ENCODE measurements around the gene G2E3.
"Not testable (repeated sequence)": the region's sequence is repeated elsewhere in the genome, so short reads cannot be mapped to it uniquely, and the experiment has no call there.

G2E3 gene

GRCh38 chr14:30564235-30564867 lies 5.4 kb downstream of the G2E3 start:
- DNase-seq: no peak

GRCh38 chr14:30564868-30565248 lies 5.9 kb downstream of the G2E3 start:
- no peak for DNase-seq

- DNase-seq: no peak
Observed at GRCh38 chr14:30569216-30569902, 10.4 kb downstream of the G2E3 start.

GRCh38 chr14:30569903-30570226 lies 10.9 kb downstream of the G2E3 start:
- no peak for DNase-seq

- no peak for DNase-seq
Observed at GRCh38 chr14:30572237-30572636, 13.3 kb downstream of the G2E3 start.

- DNase-seq: no peak
Observed at GRCh38 chr14:30572771-30573170, 13.8 kb downstream of the G2E3 start.

GRCh38 chr14:30573226-30573814 lies 14.4 kb downstream of the G2E3 start:
- DNase-seq: no peak

GRCh38 chr14:30573966-30574365 lies 15.0 kb downstream of the G2E3 start:
- DNase-seq: no peak

GRCh38 chr14:30574777-30575176 lies 15.8 kb downstream of the G2E3 start:
- DNase-seq: not testable (repeated sequence)

GRCh38 chr14:30576333-30576732 lies 17.4 kb downstream of the G2E3 start:
- not testable (repeated sequence) for DNase-seq

- no peak for DNase-seq
Observed at GRCh38 chr14:30580616-30581282, 21.8 kb downstream of the G2E3 start.

GRCh38 chr14:30581283-30581625 lies 22.3 kb downstream of the G2E3 start:
- no peak for DNase-seq

- no peak for DNase-seq
Observed at GRCh38 chr14:30582376-30582775, 23.4 kb downstream of the G2E3 start.

GRCh38 chr14:30584058-30584630 lies 25.2 kb downstream of the G2E3 start:
- DNase-seq: no peak

GRCh38 chr14:30585204-30585603 lies 26.2 kb downstream of the G2E3 start:
- DNase-seq: no peak

- no peak for DNase-seq
Observed at GRCh38 chr14:30587141-30587540, 28.2 kb downstream of the G2E3 start.

- no peak for DNase-seq
Observed at GRCh38 chr14:30588873-30589272, 29.9 kb downstream of the G2E3 start.

- no peak for DNase-seq
Observed at GRCh38 chr14:30596935-30597334, 38.0 kb downstream of the G2E3 start.

- no peak for DNase-seq
Observed at GRCh38 chr14:30597504-30597903, 38.5 kb downstream of the G2E3 start.

GRCh38 chr14:30600922-30601918 lies 42.3 kb downstream of the G2E3 start:
- no peak for DNase-seq

GRCh38 chr14:30603402-30603801 lies 44.4 kb downstream of the G2E3 start:
- DNase-seq: no peak

GRCh38 chr14:30604696-30605095 lies 45.7 kb downstream of the G2E3 start:
- not testable (repeated sequence) for DNase-seq

Data from NCI-H510A treated with DMSO at 0.1 percent for 48 hours (cell line).